ENCODE data around the gene CAV2.

Gene CAV2

GRCh38 chr7:116521046-116521664 lies 21.6 kb downstream of the CAV2 start:
- DNase-seq (ENCODE audit: low read depth) = no peak
- no peak for TF ChIP-seq CTCF (IDR thresholded peaks at IDR 0.05; ENCODE audit: control insufficient read depth, insufficient read depth, low read depth, low read length, missing control alignments)
- H3K4me3 ChIP-seq (ENCODE audit: control insufficient read depth, low read depth, low read length) = no peak overlapping the region

DNA sequence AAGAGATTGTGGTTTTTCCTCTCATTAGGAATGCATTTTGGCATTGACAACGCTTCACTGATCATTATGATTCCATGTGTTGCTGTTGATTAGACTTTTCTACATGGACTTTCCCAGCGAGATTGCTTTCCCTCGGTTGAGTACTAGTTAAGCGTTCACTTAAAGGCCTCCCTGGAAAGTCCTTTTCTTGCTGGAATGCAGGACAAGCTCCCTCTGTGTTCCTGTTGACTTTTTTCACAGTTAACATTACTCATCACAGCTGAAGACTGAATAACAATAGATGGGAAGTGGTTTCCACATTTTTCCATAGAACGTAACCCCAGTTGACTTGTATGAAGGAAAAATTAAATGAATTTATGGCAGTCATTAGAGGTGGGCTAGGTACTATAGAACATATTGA lies 22.7 kb downstream of the CAV2 start:
- no peak for TF ChIP-seq CTCF (IDR thresholded peaks at IDR 0.05; ENCODE audit: control insufficient read depth, insufficient read depth, low read depth, low read length, missing control alignments)
- DNase-seq (ENCODE audit: low read depth) = peak; percentile 70
- H3K4me3 ChIP-seq (ENCODE audit: control insufficient read depth, low read depth, low read length) = no peak overlapping the region

DNA sequence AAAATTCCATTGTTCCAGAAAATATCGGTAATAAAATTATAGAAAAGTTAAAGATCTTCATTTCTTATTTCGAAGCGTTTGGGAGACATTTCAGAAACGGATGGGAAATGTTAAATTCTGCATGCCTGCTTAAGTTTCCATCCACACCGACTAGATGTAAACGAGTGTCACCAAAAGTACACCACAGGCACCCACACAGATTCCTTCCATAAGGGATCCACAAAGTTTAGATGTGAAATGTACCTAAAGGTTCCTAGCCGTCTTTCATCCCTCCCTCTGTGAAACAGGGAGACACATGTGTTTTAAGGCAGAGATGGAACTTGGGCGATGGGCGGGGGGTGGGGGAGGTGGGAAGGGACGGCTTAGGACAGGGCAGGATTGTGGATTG lies 24.7 kb downstream of the CAV2 start:
- no peak for DNase-seq (ENCODE audit: low read depth)
- no peak for TF ChIP-seq CTCF (IDR thresholded peaks at IDR 0.05; ENCODE audit: control insufficient read depth, insufficient read depth, low read depth, low read length, missing control alignments)
- no peak overlapping the region; the same call in 1 of the 2 replicates for H3K4me3 ChIP-seq (ENCODE audit: control insufficient read depth, low read depth, low read length)

GRCh38 chr7:116524609-116525297 lies 25.2 kb downstream of the CAV2 start, which contains the start of gene CAV1:
Gene CAV1, plus strand, starts transcription at chr7:116525036. Its CDS starts 27 bp downstream, at chr7:116525063.
- H3K4me3 ChIP-seq (ENCODE audit: control insufficient read depth, low read depth, low read length) = peak within 1 kb of the TSS; percentile 98
- DNase-seq (ENCODE audit: low read depth) = peak; percentile 89
- TF ChIP-seq CTCF (IDR thresholded peaks at IDR 0.05; ENCODE audit: control insufficient read depth, insufficient read depth, low read depth, low read length, missing control alignments) = peak; percentile 35

GRCh38 chr7:116525298-116525912 lies 25.9 kb downstream of the CAV2 start:
- peak overlapping the region; percentile 98 for H3K4me3 ChIP-seq (ENCODE audit: control insufficient read depth, low read depth, low read length)
- peak; percentile 4 for TF ChIP-seq CTCF (IDR thresholded peaks at IDR 0.05; ENCODE audit: control insufficient read depth, insufficient read depth, low read depth, low read length, missing control alignments)
- DNase-seq (ENCODE audit: low read depth) = no peak

DNA sequence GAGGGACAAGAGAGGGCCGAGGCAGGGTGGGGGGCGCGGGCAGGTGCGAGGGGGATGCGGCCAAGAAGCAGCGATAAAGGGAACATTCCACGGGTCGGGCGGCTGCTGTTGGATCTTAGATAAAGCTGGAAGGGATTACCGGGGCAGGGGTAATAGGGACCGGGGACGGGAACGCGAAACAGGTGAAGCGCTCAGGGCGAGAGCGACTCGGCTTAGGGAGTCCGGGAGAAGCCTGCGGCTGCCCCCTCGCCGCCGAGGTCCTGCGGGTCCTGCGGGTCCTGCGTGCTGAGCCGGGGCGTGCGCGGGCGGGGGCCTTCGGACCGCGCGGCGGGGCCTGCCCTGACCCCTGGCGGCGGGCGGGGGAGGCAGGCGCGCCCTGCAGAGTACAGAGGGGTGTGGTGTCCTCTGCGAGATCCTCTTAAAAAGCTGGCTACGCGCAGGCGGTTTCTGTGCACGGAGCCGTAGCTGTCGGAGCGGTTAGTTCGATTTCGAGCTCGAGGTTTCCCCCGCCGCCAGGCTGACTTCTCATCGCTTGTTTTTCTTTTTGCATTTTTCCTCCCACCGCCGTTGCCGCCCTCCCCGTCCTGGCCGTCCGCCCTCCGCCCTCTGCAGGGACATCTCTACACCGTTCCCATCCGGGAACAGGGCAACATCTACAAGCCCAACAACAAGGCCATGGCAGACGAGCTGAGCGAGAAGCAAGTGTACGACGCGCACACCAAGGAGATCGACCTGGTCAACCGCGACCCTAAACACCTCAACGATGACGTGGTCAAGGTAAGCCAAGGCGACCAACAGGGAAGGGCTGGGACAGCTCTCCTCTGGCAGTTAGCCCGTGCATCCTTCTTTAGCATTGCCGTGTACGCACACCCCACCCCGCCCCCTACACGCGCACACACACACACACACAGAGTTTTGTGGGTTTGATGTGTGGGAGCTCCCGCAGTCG lies 26.6 kb downstream of the CAV2 start:
- TF ChIP-seq CTCF (IDR thresholded peaks at IDR 0.05; ENCODE audit: control insufficient read depth, insufficient read depth, low read depth, low read length, missing control alignments) = peak; percentile 55
- peak; percentile 63 for DNase-seq (ENCODE audit: low read depth)
- H3K4me3 ChIP-seq (ENCODE audit: control insufficient read depth, low read depth, low read length) = peak overlapping the region; percentile 98
